Measurements from ENCODE around the gene PKD1L1. TPM values are rescaled to one million over a fixed set of nuclear protein-coding genes. Genes with fewer than 3 reads are reported as not detected.
"Not testable (repeated sequence)": the region's sequence is repeated elsewhere in the genome, so short reads cannot be mapped to it uniquely, and the experiment has no call there.

PKD1L1 gene
- total and polyA plus RNA-seq, 8 donors: 0.13 to 0.67 (median 0.34) TPM

- no peaks in the 10 kb centered on the region for H3K9me3 ChIP-seq
- intact Hi-C loops (cut with DNase I): loop anchor here in 1 of 2 donors (5.0 kb wide), 1 partner anchor 168 kb away; no protein-coding TSS in a partner anchor
- peaks cover 15 to 41% of the 10 kb centered on the region in 2 donors for H3K4me1 ChIP-seq
- no peak overlapping the region for H3K4me3 ChIP-seq
- ATAC-seq (no peak), DNase-seq (no peak)
- H3K27ac ChIP-seq: peak overlapping the region in 1 of 2 donors; percentile 3
- H3K27me3 ChIP-seq: no peaks in the 10 kb centered on the region
- H3K36me3 ChIP-seq: no peaks in the 10 kb centered on the region
- TF ChIP-seq CTCF (IDR thresholded peaks at IDR 0.05): no peak
These were observed 3.6 kb downstream of the PKD1L1 start for GRCh38 chr7:47944536-47945260.

- Histone ChIP-seq H3K9me3 (no peaks in the 10 kb centered on the region), H3K4me3 (no peak overlapping the region), H3K27me3 (no peaks in the 10 kb centered on the region), H3K27ac (peak overlapping the region in 1 of 2 donors; percentile 26), H3K4me1 (peaks cover 15 to 41% of the 10 kb centered on the region in 2 donors), H3K36me3 (no peaks in the 10 kb centered on the region)
- DNase-seq (no peak), ATAC-seq (no peak)
- TF ChIP-seq CTCF (IDR thresholded peaks at IDR 0.05): no peak
- intact Hi-C loops (cut with DNase I): no loop called here
These were observed 4.4 kb downstream of the PKD1L1 start for GRCh38 chr7:47943676-47944474.

GRCh38 chr7:47942651-47943050 lies 5.6 kb downstream of the PKD1L1 start:
- H3K36me3 ChIP-seq; H3K27ac ChIP-seq; H3K27me3 ChIP-seq; DNase-seq; intact Hi-C loops (cut with DNase I); H3K4me3 ChIP-seq; H3K9me3 ChIP-seq; ATAC-seq: not testable (repeated sequence)
- H3K4me1 ChIP-seq: peaks cover 15 to 41% of the 10 kb centered on the region in 2 donors

- ATAC-seq: no peak
- Histone ChIP-seq H3K4me1 (peaks cover 15 to 41% of the 10 kb centered on the region in 2 donors), H3K27me3 (no peaks in the 10 kb centered on the region), H3K4me3 (no peak overlapping the region), H3K27ac (peak overlapping the region in 1 of 2 donors; percentile 84), H3K9me3 (no peaks in the 10 kb centered on the region), H3K36me3 (no peaks in the 10 kb centered on the region)
- no peak for TF ChIP-seq CTCF (IDR thresholded peaks at IDR 0.05)
- intact Hi-C loops (cut with DNase I): no loop called here
- DNase-seq: no peak
These were observed 6.1 kb downstream of the PKD1L1 start for GRCh38 chr7:47942132-47942531.

- Histone ChIP-seq H3K4me3 (no peak overlapping the region), H3K27ac (peak overlapping the region; percentile 44 to 84), H3K27me3 (no peaks in the 10 kb centered on the region), H3K9me3 (no peaks in the 10 kb centered on the region), H3K36me3 (no peaks in the 10 kb centered on the region), H3K4me1 (peaks cover 15 to 41% of the 10 kb centered on the region in 2 donors)
- no peak for TF ChIP-seq CTCF (IDR thresholded peaks at IDR 0.05)
- DNase-seq (no peak), ATAC-seq (peak; percentile 31)
- intact Hi-C loops (cut with DNase I): no loop called here
These were observed 7.0 kb downstream of the PKD1L1 start for GRCh38 chr7:47941136-47941844.
